KMS-11 (cell line): ENCODE data around the gene PTPRA.

Source experiments
- H2AFZ ChIP-seq: fragments of 200-600 bp; sonication (generic); 2 replicates; pipeline ENCODE4 v1.6.1; 2016; ENCODE audit warnings: antibody characterized with exemption, mixed run types, low read depth
- H3K27ac ChIP-seq: fragments of 200-600 bp; sonication (generic); 2 replicates; pipeline ENCODE4 v1.6.1; 2016; ENCODE audit warnings: mild to moderate bottlenecking, mixed run types
- H3K27me3 ChIP-seq: fragments of 200-600 bp; sonication (generic); 2 replicates; pipeline ENCODE4 v1.6.1; 2017; ENCODE audit warnings: mild to moderate bottlenecking, low read depth, mixed run types, moderate library complexity; ENCODE audit not compliant: insufficient read depth
- H3K36me3 ChIP-seq: fragments of 200-600 bp; sonication (generic); 2 replicates; pipeline ENCODE4 v1.6.1; 2017; ENCODE audit warnings: mild to moderate bottlenecking, mixed run types; ENCODE audit not compliant: insufficient read depth
- H3K4me1 ChIP-seq: fragments of 200-600 bp; sonication (generic); 2 replicates; pipeline ENCODE4 v1.6.1; 2016; ENCODE audit warnings: mild to moderate bottlenecking, low read depth, mixed run types; ENCODE audit not compliant: poor library complexity, severe bottlenecking
- H3K4me2 ChIP-seq: fragments of 200-600 bp; sonication (generic); 2 replicates; pipeline ENCODE4 v1.7.0; 2016; ENCODE audit warnings: mild to moderate bottlenecking, mixed run types
- H3K4me3 ChIP-seq: fragments of 200-600 bp; sonication (generic); IDR thresholded peaks from 2 replicates; pipeline ENCODE4 v1.6.1; 2017; ENCODE audit warnings: low read depth, low read length, mixed read lengths; ENCODE audit not compliant: insufficient read depth
- H3K79me2 ChIP-seq: fragments of 200-600 bp; sonication (generic); 2 replicates; pipeline ENCODE4 v1.6.1; 2016; ENCODE audit warnings: low read depth, mixed run types; ENCODE audit not compliant: insufficient read depth
- H3K9ac ChIP-seq: fragments of 200-600 bp; sonication (generic); 2 replicates; pipeline ENCODE4 v1.6.1; 2016; ENCODE audit warnings: mild to moderate bottlenecking, mixed run types
- H4K20me1 ChIP-seq: fragments of 200-600 bp; sonication (generic); 2 replicates; pipeline ENCODE4 v1.6.1; 2016; ENCODE audit warnings: mild to moderate bottlenecking, mixed run types; ENCODE audit not compliant: insufficient read depth
- CTCF ChIP-seq: fragments of 200-600 bp; sonication (generic); conservative IDR thresholded peaks from 2 replicates; pipeline ENCODE4 v1.6.1; 2017; ENCODE audit warnings: low read depth, mild to moderate bottlenecking, antibody characterized with exemption, low read length, moderate library complexity, mixed read lengths

The PTPRA gene

GRCh38 chr20:2833761-2834160, 39.5 kb upstream of the PTPRA start:
- H3K4me2 ChIP-seq, result no peak overlapping the region

GRCh38 chr20:2834401-2835110, 38.7 kb upstream of the PTPRA start:
- no peaks in the 10 kb centered on the region for H4K20me1 ChIP-seq
- TF ChIP-seq CTCF, result no peak
- H3K4me3 ChIP-seq, result no peak overlapping the region
- no peaks in the 10 kb centered on the region for H3K27me3 ChIP-seq
- no peaks in the 10 kb centered on the region for H3K79me2 ChIP-seq
- no peak overlapping the region for H3K4me2 ChIP-seq
- H3K4me1 ChIP-seq, result no peaks in the 10 kb centered on the region
- no peak overlapping the region for H3K9ac ChIP-seq
- H3K27ac ChIP-seq, result no peak overlapping the region
- H3K36me3 ChIP-seq, result no peaks in the 10 kb centered on the region
- H2AFZ ChIP-seq, result no peak overlapping the region

More at GRCh38 chr20:2833761-2834160, 39.5 kb upstream of the PTPRA start:
- TF ChIP-seq CTCF, result no peak
- H3K4me3 ChIP-seq, result no peak overlapping the region
- no peak overlapping the region for H2AFZ ChIP-seq
- H4K20me1 ChIP-seq, result no peaks in the 10 kb centered on the region
- H3K27me3 ChIP-seq, result no peaks in the 10 kb centered on the region
- H3K79me2 ChIP-seq, result no peaks in the 10 kb centered on the region
- H3K36me3 ChIP-seq, result no peaks in the 10 kb centered on the region
- no peaks in the 10 kb centered on the region for H3K4me1 ChIP-seq
- no peak overlapping the region for H3K27ac ChIP-seq
- no peak overlapping the region for H3K9ac ChIP-seq

- TF ChIP-seq CTCF, result no peak
- Histone ChIP-seq H3K36me3 (no peaks in the 10 kb centered on the region), H4K20me1 (no peaks in the 10 kb centered on the region), H3K27me3 (no peaks in the 10 kb centered on the region), H3K4me2 (no peak overlapping the region), H3K79me2 (no peaks in the 10 kb centered on the region), H3K27ac (no peak overlapping the region), H3K4me1 (no peaks in the 10 kb centered on the region), H3K9ac (no peak overlapping the region), H3K4me3 (no peak overlapping the region), H2AFZ (no peak overlapping the region)
Observed at GRCh38 chr20:2835331-2835796, 37.9 kb upstream of the PTPRA start.

- no peak for TF ChIP-seq CTCF
Observed at GRCh38 chr20:2836035-2836434, 37.2 kb upstream of the PTPRA start.

More at GRCh38 chr20:2836035-2836434, 37.2 kb upstream of the PTPRA start:
- Histone ChIP-seq H4K20me1 (no peaks in the 10 kb centered on the region), H3K9ac (no peak overlapping the region), H3K27ac (no peak overlapping the region), H3K4me2 (no peak overlapping the region), H3K36me3 (no peaks in the 10 kb centered on the region), H3K4me1 (no peaks in the 10 kb centered on the region), H3K79me2 (no peaks in the 10 kb centered on the region), H3K27me3 (no peaks in the 10 kb centered on the region), H2AFZ (no peak overlapping the region), H3K4me3 (no peak overlapping the region)
